ENCODE measurements around the gene CHST15.

Gene CHST15

DNA sequence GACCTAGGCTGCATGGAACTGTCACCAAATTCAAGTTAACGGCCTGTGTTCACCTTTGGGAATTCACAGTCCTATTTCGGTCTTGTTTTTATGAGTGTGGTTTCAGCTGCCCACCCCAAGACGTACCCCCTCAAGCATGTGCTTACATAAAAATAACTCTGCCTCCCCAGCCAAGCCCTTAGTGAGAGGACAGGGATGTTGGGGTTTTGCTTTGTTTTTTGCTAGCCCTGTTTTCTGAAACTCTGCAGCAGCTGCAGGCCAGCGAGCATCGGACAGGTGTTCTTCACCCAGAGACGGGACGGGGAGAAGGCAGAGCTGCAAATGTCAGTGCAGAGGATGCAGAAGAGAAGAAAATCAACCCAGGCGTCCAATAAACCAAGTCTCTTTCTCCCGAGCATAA is 13.5 kb downstream of the CHST15 start:
- DNase-seq: no peak

DNA sequence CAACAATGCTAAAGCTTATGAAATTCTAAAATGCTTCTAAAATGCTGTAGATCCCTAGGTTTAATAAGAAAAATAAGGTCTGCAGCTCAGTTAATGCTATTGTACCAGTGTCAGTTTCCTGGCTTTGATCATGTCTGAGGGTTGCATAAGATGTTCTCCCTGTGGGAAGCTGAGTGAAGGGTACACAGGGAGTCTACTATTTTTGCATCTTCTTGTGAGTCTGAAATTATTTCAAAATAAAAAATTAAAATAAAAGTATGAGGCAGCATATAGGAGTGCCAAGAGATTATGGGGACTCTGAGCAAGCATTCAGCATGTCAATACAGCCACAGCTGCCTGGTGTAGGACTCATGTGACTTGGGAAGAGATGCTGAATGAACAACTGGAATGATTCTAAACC is 14.7 kb downstream of the CHST15 start:
- no peak for DNase-seq

DNA sequence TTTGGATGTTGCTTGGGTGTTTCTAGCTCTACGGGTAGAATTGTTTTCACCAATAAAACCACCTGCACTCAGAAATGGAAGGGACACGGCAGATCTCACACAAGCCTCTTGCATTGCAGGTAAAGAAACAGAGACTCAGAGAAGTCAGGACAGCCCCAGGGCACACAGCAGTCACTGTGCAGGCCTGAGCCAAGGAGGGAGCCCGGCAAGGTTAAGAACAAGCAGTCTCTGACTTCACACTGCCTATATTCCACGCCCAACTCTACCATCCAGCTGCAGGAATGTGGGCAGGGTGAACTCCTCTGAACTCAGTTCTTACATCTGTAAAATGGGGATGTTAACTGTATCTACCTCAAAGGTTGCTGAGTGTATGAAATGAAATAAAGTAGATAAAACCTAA is 15.4 kb downstream of the CHST15 start:
- no peak for DNase-seq

- DNase-seq: no peak
Measured at GRCh38 chr10:124077208-124077993, 16.0 kb downstream of the CHST15 start.

DNA sequence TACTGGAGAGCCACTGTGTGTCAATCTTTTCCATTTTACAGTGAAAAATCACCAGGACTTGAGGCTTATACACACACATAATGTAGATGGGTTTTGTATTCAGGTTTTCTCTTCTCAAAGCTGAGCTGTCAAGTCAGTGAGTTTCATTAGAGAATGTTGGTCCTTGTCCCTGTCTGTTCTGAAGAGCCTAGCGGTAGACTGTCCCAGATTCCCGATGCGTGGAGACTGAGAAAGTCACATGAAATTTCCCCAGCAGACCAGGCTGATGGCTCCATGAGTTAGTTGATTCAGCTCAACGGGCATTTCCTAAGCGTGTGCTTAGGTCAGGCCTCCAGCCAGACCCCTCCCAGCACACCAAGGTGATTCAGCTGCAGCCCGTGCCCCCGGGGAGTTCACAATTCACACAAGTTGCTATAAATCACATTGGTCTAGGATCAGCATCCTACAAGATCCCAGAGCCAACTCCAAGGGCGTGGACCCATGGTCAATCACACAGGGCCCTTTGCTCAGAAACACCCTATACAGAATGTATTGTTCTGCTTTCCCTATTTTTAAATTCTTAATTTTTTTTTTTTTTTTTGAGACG is 17.2 kb downstream of the CHST15 start:
- no peak for DNase-seq

DNA sequence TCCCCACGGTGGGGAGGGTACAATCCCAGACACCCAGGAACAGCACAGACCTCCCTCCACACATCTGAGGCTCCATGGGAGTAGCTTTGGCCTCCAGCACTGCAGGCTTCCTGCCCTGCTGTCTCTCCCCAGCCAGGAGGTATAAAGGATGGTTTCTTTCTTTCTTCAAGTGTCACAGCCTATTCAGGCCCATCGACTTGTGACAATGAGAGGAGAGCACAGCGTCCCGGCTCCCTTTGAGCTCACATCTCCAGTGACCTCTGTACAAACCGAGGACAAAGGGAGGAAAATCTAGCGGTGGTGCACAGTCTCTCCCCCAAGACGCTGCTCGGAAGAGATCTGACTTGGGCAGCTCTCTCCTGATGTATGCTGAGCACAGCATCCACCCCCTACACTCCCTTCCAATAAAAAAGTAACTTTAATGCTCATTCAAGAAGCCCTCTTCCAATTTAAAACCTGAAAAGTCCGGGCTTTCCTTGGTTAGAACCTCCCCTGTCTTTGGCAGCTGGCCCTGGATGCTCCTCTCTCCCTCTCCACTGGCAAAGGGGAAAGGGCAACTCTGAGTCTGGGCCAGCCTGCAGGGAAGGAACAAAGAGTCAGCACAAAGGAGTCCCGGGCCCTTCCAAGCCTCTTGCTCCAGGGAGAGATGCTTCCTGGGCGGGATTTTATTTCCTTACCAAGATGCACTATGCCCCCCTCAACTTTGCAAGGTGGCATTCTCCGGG is 18.0 kb downstream of the CHST15 start:
- DNase-seq: no peak

DNA sequence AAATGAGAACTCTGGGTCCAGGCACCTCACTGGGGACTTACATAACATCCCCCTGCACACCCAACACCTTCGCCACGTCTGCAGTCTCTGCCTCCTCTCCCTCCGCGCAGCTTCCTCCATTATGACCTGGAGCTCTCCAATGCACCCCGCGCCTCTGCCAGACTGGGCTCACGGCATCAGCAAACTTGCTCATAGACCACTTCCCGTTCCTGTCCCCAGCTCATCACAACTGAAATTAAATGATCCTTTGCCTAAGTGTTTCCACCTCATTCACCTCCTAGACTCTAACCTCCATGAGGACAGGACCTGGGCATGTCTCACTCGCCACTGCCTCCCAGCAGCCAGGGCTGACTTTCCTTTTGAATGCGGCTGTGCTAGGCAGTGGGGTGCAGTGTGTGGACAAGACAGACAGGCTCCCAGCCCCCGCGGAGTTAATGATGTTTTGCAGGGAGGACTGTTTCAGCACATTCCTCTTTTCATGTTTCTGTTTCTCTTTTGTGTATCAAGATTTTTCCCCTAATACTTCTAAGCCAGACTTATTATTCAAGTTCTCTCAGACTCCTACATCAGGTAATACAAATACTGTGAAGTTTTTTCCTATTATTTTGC is 18.8 kb downstream of the CHST15 start:
- DNase-seq: no peak

GRCh38 chr10:124073978-124074377 is 19.4 kb downstream of the CHST15 start:
- no peak for DNase-seq

GRCh38 chr10:124072541-124072940 is 20.9 kb downstream of the CHST15 start:
- DNase-seq: no peak

GRCh38 chr10:124072106-124072505 is 21.3 kb downstream of the CHST15 start:
- no peak for DNase-seq

- no peak for DNase-seq
Measured at GRCh38 chr10:124071141-124071540, 22.3 kb downstream of the CHST15 start.

GRCh38 chr10:124070666-124071065 is 22.7 kb downstream of the CHST15 start:
- no peak for DNase-seq

DNA sequence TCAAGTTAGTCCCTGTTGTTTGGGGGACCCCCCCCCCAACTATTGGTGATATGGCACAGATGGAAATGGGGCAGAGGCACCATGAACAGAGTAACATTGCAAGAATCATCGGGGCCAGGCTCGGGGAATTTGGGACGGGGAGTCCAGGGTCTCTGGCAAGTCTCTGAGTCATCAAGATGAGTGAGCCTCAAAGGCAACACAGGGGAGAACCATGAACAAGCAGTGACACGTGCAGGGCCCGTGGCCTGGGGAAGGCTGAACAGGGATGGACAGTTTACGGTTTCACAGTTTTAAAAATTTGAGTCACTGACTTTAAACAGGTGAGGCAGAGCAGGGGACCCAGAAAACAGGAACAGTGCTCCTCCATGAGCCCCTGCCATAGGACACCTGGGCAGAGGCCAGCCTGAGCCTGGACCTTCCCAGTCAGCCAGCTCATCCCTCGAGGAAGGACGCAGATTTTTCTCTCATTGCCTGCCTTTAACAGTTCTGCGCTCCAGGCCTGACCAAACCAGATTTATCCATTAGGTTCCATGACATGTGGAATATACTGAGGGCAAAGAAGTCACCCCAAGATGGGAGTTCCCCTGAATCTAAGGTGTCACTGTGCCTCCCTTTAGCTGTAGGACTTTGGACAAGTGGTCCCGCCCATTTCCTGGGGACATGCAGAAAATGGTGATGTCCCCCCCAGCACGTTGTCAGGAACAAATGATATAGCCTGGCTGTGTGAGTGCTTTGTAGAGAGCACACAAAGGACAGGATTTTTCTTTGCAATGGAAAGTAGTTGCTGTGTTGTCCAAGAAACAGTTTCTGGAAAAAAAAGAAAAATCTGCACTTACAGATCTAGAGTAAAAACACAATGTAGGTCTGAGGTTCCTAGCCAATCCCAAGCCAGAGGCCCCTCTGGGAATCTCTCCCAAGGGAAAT is 23.8 kb downstream of the CHST15 start:
- DNase-seq: no peak

DNA sequence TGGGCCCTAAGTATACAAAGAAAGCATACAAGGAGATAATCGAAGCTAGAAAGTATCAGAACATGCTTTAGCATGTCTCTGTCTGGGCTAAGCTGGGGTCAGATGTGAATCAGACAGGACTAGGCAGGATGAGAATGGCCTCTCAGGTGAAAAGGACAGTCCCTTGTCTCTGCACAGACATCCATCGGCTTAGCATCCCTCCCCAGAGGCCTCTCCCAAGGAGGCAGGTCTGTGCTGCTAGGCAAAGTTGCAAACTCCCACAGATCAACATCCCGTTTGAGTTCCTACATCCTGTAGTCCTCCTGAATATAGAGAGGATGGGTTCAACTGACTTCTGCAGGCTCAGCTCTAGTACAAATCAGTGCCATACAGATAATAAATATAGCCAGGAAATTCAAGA is 24.5 kb downstream of the CHST15 start:
- DNase-seq: no peak

GRCh38 chr10:124067825-124068400 is 25.5 kb downstream of the CHST15 start:
- no peak for DNase-seq

DNA sequence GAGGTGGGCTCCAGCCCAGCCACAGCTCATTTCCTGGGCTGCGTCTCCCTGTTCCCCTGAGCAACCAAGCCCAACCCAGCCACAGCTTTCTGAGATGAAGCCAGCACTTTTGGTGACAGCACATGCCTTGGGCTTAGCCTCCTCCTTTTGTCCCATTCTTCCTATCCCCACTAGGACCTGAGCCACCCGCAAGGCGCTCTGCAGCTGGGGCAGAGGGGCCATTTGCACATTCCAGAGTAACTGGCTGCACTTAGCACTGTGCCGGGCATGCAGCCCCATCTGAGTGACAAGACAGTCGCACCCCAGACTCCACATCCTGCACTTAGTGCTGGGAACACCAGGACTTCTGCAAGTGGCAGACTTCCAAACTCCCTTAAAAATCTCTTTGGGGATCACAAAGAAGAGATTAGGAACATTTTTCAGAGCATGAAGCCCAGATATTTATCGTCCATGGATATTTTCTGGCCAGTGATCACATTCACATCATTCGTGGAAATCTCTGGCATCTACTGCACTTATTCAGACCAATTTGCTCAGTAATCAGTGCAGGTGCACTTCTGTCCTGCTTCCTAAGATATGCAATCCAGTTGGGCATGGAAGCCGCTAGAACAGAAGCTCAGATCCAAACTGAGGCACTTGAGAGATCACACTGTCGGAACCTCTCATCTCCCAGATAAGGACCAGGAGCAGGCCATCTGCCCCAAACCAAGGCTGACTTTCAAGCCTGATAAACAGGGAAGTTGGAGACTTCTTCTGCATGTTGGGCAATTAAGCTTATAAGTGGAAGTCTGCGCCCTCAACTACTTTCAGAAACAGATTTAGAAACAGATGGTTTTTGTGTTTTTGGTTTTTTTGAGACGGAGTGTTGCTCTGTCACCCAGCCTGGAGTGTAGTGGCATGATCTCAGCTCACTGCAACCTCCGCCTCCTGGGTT is 26.4 kb downstream of the CHST15 start:
- DNase-seq: no peak

GRCh38 chr10:124066126-124066700 is 27.2 kb downstream of the CHST15 start:
- DNase-seq: no peak

GRCh38 chr10:124065382-124066125 is 27.8 kb downstream of the CHST15 start:
- no peak for DNase-seq

DNA sequence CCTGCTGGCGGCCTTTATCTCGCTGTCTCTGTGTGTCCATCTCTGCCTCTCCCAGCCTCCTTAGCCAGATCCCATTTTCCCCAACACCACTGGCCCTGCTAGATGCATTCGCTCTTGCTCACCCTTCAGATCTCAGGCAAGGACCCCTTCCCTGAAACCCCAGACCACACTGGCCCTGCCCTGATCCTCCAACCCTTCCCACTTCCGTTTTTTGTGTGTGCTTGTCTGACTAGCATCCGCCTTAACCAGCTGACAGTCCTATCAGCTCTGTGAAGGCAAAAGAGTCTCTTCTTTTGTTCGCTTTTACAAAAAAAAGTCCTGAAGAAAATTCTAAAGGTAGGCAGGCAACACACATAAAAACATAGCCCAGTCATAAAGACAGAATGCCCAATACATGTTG is 28.7 kb downstream of the CHST15 start:
- no peak for DNase-seq
